HG03064 (cell line): ENCODE data around the gene CPE.
"Not testable (repeated sequence)": the region's sequence is repeated elsewhere in the genome, so short reads cannot be mapped to it uniquely, and the experiment has no call there.

Source experiments
- ATAC-seq: cut with Tn5 transposase; IDR thresholded peaks from one replicate; pipeline ENCODE4 v1.9.1; 2021; ENCODE audit warnings: low read depth; ENCODE audit not compliant: unreplicated experiment

Gene CPE

DNA sequence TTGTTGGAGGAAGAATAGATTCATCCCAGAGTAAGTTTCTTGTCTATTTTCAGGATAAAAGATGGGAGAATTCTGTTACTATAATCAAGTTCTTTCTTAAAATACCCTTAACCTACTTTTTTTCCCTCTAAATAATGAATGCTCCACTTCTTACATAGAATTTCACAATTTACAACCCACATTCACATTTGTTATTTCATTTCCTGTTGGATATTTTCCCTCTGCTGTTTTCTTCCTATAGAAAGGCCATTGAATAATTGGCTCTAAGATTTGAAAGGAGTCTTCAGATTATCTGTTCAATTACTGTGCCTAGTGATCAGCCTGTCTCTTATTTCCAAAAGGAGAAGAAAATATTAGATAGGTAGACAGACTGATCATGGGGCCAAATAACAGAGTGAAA, 79.7 kb downstream of the CPE start:
- ATAC-seq, result no peak

DNA sequence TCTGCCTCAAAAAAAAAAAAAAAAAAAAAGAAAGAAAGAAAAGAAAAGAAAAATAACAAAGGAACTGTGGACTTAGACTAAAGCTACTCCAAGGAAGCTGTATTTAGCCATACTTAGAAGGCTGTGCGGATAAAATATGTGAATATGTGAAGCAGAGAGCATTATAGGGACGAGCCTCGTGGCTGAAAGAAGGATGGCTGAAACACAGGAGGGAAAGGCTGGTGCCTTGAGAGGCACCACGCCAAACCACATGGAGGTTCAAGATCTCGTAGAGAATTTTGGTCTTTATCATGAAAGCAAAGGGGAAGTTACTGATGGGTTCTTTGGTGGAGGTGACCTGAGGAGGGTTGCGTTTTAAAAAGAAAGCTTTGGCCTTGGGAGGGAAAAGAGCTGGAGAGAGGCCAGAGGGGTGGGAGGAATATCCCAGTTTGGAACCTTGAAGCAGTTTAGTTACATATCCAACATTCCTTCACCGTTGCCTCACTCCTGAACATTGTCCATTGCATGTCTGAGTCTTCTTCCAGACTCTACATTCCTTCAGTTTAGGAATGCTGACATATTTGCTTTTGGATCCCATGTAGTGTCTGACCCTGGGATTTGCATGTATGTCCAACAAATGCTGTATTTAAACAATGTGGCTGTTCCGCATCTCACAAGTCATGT, 82.5 kb downstream of the CPE start:
- no peak for ATAC-seq

DNA sequence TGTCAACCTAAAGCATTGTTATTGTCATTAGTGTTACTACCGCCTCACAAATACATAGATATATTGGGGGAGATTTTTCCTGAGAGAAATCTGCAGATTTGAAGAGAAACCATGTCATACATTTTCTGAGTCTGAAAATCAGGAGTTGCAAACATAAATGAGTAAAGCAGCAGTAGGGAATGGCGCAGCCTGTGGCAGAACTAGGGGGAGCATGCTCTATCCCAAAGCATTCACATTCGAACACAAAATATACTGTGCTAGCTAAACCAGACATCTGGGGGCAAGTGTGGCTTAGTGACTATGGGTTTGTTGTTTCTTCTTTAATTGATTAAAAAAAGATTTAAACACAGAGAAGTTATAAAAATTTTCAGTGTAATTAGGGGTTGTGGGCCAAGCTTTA, 83.2 kb downstream of the CPE start:
- ATAC-seq, result no peak

DNA sequence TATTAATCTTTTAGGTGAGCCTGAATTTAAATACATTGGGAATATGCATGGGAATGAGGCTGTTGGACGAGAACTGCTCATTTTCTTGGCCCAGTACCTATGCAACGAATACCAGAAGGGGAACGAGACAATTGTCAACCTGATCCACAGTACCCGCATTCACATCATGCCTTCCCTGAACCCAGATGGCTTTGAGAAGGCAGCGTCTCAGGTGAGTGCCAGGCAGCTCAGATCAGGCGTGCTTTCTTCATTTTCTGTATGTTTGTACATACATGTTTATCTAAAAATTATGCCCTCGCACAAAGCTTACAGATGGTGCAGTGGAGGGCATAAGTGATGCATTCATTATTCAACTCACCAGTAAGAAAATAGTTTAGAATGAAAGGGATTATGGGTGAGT, 85.6 kb downstream of the CPE start:
- peak; percentile 19 for ATAC-seq

DNA sequence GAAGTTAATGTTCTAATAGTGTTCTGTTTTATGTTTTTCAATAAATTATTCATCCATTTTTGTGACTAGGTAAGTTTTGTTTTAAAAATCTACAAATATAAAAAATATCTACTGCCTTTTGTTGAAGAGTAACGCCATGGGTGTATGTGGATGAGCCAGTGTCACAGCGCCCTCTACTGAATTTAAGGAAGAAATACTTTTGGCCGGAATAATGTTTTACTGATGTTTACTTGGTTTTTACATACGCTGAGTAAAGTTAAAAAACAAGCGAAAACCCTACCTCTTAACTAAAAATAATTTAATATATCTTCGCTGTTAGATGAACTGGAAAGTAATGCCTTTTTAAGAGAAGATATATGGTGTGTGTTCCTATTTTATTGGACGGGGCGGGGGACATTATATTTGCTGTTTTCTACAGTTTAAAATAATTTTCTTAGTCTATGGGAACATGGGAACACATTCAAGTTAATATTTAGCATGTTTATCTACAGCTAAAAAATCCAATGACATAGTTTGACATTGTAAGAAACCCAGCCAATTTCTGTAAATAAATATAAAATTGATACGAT, 86.1 kb downstream of the CPE start:
- peak; percentile 83 for ATAC-seq

DNA sequence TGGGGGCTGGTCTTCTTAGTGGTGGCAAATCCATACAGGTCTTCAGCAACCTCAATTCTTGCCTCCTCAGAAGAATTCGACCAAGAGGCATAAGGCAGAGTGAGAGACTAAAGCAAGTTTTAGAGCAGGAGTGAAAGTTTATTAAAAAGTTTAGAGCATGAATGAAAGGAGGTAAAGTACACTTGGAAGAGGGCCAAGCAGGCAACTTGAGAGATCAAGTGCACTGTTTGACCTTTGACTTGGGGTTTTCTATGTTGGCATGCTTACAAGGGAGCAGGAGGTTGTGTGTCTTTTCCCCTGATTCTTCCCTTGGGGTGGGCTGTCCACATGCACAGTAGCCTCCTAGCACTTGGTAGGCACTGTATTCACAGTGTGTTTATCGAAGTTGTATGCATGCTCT, 91.2 kb downstream of the CPE start:
- ATAC-seq, result no peak

DNA sequence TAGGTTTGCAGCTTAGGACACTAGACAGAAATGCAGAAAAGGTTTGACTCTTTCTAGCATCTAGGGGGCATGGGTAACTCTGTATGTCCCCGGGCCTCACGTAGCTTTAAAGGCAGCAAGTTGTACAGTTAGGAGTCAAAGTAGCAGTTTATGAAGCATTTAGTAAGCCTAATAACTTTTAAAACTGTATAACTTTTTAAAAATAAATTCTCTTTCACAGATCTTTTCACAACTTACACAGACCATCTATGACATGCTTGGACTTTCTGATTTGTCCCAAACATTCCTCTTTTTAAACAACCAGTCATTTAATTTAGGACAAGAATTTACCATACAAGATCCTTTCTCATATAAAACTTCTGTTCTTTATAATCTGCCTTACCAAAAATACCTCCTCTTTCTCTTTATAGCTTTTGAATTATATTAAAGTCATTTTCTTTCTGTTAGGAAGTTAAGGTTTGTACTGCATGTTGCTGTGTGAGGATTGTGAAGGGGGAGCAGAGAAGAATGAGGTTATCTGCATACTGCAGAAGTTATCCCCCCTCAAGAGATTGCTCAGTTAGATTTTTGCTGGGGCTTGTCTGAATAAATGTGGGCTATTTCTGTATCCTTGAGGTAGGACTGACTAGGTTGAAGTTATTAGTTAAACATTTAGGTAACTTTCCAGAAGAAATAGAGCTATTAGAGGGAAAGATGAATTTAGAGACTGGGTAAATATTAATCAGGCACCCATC, 94.3 kb downstream of the CPE start:
- no peak for ATAC-seq

DNA sequence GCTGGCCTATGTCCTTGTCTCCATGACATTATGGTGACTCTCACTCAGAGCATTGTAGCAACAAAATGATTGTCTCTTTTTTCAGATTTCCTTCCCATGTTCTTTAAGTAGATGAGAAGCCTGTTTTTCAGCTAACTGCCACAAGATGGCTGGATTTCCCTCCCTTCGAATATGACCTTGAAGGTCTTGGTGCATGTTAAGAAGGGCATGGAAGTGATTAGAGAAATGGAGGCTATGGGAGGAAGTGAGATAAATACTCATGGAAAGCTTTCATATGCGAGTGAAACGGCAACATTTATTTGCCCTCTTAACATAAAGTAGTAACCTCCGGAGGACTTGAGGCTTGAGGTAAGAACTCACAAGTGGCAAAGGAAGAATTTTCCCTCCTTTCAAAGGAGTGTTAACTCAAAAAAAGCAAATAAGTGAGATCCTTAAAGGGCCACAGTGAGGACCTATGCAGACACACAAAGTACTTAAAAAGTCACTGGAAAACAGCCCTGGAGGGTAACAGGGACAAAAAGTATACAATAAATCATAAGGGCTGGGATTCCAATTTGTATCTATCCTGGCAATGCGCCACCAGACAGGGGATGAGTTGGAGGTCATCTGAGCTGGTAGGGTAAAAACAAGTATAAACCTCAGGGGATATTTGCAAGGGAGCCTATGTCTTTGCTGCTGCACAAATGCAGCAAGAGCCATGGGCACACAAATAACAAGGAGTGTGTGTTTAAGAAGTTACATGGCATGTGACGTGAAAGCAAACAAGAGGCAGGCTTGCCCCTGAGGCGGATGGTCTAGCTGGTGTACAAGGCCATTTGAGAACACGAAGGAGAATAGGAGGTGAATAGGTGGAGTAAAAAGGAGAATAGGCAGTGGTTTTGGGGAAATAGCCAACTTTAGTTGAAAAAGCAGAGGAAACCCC, 96.2 kb downstream of the CPE start:
- ATAC-seq, result no peak

DNA sequence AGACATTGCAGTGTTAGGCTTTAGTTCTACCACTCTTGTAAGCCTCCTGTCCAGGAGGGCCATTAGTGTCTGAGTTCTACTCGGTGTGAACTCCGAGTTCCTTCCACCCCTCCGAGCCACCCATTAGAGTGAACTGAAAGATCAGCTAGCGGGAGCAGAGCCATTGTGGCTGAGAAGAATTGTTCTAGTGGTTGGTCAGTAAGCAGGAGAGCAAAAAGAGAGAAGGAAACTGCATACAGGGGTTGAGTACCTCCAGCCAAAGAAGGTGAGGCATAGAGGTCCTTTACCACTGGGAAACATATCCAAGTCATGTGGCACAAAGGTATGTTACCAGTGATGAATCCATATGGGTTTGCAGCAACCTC, 96.9 kb downstream of the CPE start:
- ATAC-seq, result no peak

DNA sequence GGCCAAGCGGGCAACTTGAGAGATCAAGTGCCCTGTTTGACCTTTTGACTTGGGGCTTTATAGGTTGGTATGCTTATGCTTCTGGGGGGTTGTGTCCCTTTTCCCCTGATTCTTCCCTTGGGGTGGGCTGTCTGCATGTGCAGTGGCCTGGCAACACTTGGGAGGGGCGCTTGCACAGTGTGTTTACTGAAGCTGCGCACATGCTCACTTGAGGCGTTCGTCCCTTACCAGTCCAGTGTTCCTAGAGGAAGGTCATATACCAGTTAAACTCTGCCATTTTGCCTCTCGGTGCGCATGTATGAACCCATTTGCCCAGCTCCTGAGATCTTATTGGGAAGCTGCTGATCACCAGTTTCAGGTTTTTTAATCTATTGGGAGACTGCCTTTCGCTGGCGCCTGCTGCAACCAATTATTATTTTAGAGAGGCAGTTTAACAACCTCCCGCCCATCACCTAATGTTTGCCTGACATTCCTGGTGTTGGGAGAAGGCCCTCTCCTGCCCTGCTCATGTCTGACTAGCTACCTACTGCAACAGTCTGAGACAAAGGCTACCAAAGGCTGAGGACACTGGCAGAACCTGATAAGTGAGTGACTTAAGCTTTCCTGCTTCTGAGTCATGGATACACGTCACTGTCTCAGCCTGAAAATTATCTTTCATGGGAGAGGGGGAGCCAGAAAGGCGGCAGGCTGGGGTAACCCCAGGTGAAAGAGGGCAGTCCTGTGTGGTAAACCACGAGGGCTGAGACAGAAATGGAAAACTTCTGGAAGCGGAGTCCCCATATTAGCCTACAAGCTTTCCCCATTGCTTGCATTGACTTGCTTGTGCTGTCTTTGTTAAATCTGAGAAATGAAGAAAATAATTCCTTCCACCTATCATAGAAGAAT, 97.6 kb downstream of the CPE start:
- ATAC-seq, result no peak

DNA sequence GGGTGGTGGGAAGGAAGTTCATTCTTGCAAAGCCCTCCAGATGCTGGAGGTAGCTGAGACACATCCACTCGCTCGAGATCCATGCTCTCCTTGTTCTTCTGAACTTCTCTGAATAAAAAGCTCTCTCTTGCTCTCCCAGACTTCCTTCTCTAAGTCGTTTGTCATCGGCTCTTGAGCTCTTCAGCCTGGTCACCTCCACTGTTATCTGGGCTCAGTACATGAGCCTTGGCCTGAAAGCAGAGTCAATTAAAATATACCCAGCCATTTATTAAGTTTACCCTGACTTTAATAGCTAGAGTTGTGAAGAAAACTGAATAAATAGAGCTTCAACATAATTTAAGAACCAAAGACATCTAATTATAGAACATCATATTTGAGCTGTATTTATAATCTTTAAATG, 99.0 kb downstream of the CPE start:
- no peak for ATAC-seq

DNA sequence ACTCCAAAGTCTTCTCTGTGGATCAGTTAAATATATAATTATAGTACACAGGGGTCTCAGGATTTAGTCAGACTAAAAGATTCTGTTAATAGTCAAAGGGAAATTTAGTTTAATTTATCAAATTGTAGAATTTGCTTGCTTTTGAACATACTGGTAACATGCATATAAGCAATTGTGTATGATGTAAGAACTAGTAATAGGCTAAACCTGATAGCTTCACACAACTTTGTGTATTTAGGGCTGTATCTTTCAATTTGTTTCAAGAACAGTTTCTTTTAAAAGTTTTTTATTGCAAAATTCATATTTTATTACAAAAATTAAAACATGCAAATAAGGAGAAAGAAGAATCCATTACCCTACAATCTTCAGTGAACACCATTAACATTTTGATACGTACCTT, 99.5 kb downstream of the CPE start:
- ATAC-seq, result no peak

DNA sequence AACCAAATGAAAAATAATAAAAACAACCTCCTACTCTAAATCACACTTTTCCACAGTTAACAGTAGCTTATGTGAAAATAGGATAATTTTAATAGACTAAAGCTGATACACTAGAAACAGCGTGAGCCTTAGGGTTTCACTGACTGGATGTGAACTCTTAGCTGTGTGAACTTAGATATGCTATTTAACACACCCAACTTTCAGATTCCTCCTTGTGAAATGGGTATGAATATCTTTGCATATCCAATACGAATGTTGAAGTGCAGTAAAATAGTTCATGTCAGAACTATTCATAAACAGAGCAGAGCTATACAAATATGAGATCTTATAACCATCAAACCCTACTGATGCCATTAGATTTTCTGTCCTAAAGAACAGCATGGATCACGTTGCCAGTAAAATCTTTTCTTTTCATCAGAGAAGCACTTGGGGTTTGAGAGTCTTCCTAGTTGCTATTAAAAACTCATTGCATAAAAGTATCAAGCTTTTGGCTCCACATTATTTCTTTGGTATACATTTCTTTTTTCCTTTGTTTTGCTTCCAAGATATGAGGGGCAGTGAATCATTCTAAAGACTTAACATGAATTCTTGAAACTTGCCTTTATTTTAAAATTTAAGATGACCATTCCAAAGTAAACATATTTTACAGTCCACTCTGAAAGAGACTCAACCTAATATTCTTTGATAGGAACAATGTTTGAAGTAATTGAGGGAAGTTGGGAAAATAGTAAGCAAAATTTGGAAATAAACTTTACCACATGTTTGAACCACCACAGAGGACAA, 102.4 kb downstream of the CPE start:
- no peak for ATAC-seq

DNA sequence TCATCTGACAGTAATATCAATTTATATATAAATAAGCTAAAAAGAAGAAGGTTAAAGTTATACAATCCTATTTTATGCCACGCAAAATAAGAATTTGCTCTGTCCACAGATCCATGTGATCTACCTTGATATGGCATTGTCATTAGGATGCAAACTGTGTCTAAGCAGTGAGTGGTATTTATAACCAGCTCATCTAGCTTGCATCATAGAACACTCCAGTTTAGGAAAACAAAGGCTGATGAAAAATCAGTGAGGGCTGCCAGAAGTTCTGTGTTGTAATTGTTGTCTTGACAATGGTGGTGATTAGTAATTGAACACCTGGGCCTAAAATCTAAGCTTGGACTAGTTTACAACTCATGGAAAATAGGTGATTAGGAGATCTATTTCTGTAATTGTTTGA, 111.0 kb downstream of the CPE start:
- ATAC-seq, result no peak

DNA sequence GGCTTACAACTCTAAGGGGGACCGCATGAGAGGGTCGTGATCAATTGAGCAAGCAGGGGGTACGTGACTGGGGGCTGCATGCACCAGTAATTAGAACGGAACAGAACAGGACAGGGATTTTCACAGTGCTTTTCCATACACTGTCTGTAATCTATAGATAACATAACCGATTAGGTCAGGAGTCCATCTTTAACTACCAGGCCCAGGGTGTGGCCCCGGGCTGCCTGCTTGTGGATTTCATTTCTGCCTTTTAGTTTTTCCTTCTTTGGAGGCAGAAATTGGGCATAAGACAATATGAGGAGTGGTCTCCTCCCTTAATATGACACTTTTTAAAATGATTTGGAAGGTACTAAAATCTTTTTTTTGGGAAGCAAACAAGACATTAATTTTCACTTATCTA, 113.8 kb downstream of the CPE start:
- ATAC-seq, result not testable (repeated sequence)

DNA sequence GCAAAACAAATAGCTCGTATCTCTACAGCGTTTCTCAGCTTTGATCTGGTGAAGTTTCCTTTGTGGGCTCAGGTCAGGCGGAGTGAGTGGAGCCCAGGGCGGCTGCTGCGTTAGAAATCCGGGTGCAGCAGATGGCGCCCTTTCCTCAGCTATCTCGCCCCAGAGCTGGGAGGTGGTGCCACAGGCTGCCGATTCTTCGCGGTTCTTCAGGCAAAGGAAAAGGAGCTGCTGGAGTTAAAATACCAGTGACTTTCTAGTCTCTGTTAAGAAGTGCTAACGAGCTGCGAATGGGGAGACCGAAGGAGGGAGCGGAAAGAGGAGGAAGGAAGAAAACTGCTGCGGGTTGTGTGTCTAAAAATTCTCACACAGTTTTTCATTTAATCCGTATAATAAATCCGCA, 114.6 kb downstream of the CPE start:
- ATAC-seq, result peak; percentile 97

DNA sequence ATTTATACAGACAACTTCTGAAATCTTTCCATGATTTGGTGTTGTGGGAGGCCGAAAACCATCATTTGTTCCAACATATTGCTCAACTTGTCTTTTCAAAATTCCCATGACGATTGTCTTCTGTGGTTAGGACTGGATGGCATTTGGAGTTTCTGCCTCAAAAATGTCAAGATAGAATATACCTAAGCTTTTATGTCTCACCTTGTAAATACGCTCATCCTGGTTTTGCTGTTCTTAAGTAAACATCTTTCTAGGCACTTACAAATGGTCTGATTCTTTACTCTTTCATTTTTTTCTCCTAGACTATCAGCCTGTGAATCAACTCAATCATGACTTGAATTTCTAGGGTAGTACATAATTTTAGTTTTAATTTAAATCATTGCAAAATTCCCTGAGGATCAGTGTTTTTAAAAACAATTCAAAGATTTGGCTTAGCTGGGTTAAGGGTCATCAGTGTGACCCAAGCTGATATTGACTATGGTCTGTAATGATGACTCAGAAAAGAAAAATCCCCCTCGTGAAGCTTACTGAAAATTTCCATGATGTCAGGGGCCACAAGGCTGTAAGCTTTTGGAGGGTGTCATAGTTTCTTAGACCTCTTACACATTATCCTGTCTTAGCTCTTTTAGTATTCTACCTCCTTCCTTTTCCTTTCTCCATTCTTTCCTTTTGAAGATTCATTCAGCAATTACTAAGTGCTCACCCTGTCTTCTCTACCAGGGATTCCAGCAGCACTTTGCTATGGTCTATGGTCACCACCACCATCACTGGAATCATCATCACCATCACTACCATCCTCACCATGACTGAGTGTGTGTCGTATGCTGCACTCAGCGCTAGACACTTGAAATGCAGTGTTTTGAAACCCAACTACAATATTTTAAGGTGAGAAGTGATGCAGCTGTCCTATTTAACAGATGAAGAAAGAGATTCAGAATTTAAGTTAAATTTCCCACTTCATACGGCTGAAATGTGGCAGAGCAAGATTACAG, 124.4 kb downstream of the CPE start:
- no peak for ATAC-seq

DNA sequence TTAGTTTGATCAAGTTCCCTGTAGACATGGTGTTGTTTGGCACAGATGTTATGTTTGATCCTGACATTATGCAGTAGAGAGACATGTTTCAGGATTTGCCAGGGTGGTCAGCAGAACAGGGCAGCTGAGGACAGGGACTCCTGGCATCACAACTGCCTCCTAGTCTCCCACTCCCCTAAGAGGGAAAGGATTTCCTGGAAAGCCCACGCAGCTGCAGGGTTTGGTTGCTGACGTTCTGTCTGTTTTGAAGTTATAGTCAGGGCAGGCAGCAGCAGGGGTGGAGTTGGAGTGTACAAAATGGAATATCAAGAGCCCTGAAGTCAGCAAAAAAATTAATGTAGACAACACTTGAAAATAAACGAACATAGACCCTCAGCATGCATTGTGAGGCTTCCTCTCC, 125.4 kb downstream of the CPE start:
- ATAC-seq, result no peak
